CD14-positive monocyte (primary cell): ENCODE data around the gene ACTR10. TPM values are rescaled to one million over a fixed set of nuclear protein-coding genes. Genes with fewer than 3 reads are reported as not detected.

ENCODE experiments used
- DNase-seq, 3 donors: peaks; one replicate each; pipeline ENCODE4 v3.0.0-alpha.2; 2011 to 2022
- H2AFZ ChIP-seq: 2 replicates; pipeline ENCODE4 v1.6.0; 2012; ENCODE audit warnings: mild to moderate bottlenecking, low read depth, low read length, inconsistent platforms; ENCODE audit not compliant: insufficient read depth, poor library complexity, severe bottlenecking
- H3K27ac ChIP-seq, 2 donors: 1 replicate in 1 of 2; 2 replicates in 1 of 2; pipeline ENCODE4 v1.5.1; 2012 to 2013; ENCODE audit warnings: low read length in 2 of 2, control low read depth in 1 of 2, inconsistent platforms in 1 of 2, low read depth in 1 of 2, mild to moderate bottlenecking in 1 of 2
- H3K27me3 ChIP-seq, 2 donors: one replicate each; pipeline versions ENCODE4 v1.6.0 to v1.6.1; 2011 to 2013; ENCODE audit warnings: low read length in 2 of 2; ENCODE audit not compliant: control insufficient read depth in 2 of 2, insufficient read depth in 2 of 2
- H3K36me3 ChIP-seq, 2 donors: replicated peaks in 1 of 2; 1 replicate in 1 of 2; 2 replicates in 1 of 2; pipeline versions ENCODE4 v1.5.1 to v1.6.1; 2012 to 2013; ENCODE audit warnings: low read length in 2 of 2, control low read depth in 1 of 2, inconsistent platforms in 1 of 2, mild to moderate bottlenecking in 1 of 2; ENCODE audit not compliant: insufficient read depth in 2 of 2, control insufficient read depth in 1 of 2
- H3K4me1 ChIP-seq, 2 donors: 1 replicate in 1 of 2; 2 replicates in 1 of 2; pipeline versions ENCODE4 v1.5.1 to v1.6.1; 2012 to 2013; ENCODE audit warnings: low read length in 2 of 2, control low read depth in 1 of 2, inconsistent platforms in 1 of 2, mild to moderate bottlenecking in 1 of 2, moderate library complexity in 1 of 2; ENCODE audit not compliant: insufficient read depth in 2 of 2, control insufficient read depth in 1 of 2
- H3K4me2 ChIP-seq: replicated peaks from 2 replicates; pipeline ENCODE3; 2012; ENCODE audit warnings: low read length, moderate library complexity, mild to moderate bottlenecking; ENCODE audit not compliant: poor library complexity, severe bottlenecking; ENCODE audit errors: extremely low read depth
- H3K4me3 ChIP-seq, 3 experiments: fragments of 200-600 bp in 1 of 3; sonication (generic) in 1 of 3; replicated peaks in 1 of 3; 1 replicate in 2 of 3; 2 replicates in 1 of 3; pipeline ENCODE4 v1.5.1; 2011 to 2013; ENCODE audit warnings: low read length in 3 of 3, mild to moderate bottlenecking in 3 of 3, control low read depth in 2 of 3, low read depth in 2 of 3, inconsistent platforms in 1 of 3, moderate library complexity in 1 of 3
- H3K79me2 ChIP-seq: 2 replicates; pipeline ENCODE4 v1.6.0; 2012; ENCODE audit warnings: mild to moderate bottlenecking, control low read depth, inconsistent platforms, low read length, moderate library complexity; ENCODE audit not compliant: insufficient read depth
- H3K9ac ChIP-seq: 2 replicates; pipeline ENCODE4 v1.6.0; 2017; ENCODE audit warnings: low read length, mild to moderate bottlenecking; ENCODE audit not compliant: insufficient read depth, poor library complexity, severe bottlenecking
- H3K9me3 ChIP-seq, 2 donors: replicated peaks in 1 of 2; 1 replicate in 1 of 2; 2 replicates in 1 of 2; pipeline versions ENCODE4 v1.5.1 to v1.6.1; 2012 to 2013; ENCODE audit warnings: low read length in 2 of 2, control low read depth in 1 of 2; ENCODE audit not compliant: control insufficient read depth in 1 of 2, insufficient read depth in 1 of 2
- H4K20me1 ChIP-seq: 2 replicates; pipeline ENCODE4 v1.6.0; 2012; ENCODE audit warnings: mild to moderate bottlenecking, low read length, control low read depth, moderate library complexity; ENCODE audit not compliant: insufficient read depth
- H3K27ac Mint-ChIP-seq, 7 donors: one replicate each; pipeline ENCODE4 v1.8.0; 2020; ENCODE audit warnings: mild to moderate bottlenecking in 7 of 7, mixed read lengths in 7 of 7, moderate library complexity in 6 of 7, inconsistent platforms in 2 of 7
- H3K27me3 Mint-ChIP-seq, 3 donors: one replicate each; pipeline ENCODE4 v1.8.0; 2021 to 2022; ENCODE audit warnings: low read depth in 3 of 3, mild to moderate bottlenecking in 3 of 3, mixed read lengths in 3 of 3, moderate library complexity in 3 of 3, inconsistent platforms in 1 of 3
- H3K36me3 Mint-ChIP-seq, 2 donors: one replicate each; pipeline ENCODE4 v1.8.0; 2020; ENCODE audit warnings: mixed read lengths in 2 of 2, inconsistent platforms in 1 of 2, mild to moderate bottlenecking in 1 of 2
- H3K4me1 Mint-ChIP-seq: one replicate; pipeline ENCODE4 v1.8.0; 2020; ENCODE audit warnings: mild to moderate bottlenecking, mixed read lengths
- H3K4me3 Mint-ChIP-seq, 2 donors: one replicate each; pipeline ENCODE4 v1.8.0; 2020; ENCODE audit warnings: mild to moderate bottlenecking in 2 of 2, mixed read lengths in 2 of 2, moderate library complexity in 1 of 2
- H3K9me3 Mint-ChIP-seq, 7 donors: one replicate each; pipeline ENCODE4 v1.8.0; 2020 to 2022; ENCODE audit warnings: mixed read lengths in 7 of 7, mild to moderate bottlenecking in 6 of 7, moderate library complexity in 6 of 7, inconsistent platforms in 2 of 7
- CTCF ChIP-seq: fragments of 200-600 bp; IDR thresholded peaks from one replicate; pipeline ENCODE4 v1.8.0; 2022; ENCODE audit warnings: antibody characterized with exemption, mild to moderate bottlenecking
- WGBS: methylation state at CpG from one replicate; pipeline ENCODE4 v1.1.5; 2013; ENCODE audit warnings: missing lambda C conversion rate; ENCODE audit not compliant: insufficient coverage; 5-methylcytosine and 5-hydroxymethylcytosine counted together
- intact Hi-C, 2 donors: fragments of 100-400 bp; cut with micrococcal nuclease; formaldehyde crosslinking; loops; one replicate each; pipeline versions ENCODE4 v1.15.0 to v1.15.1; 2023
- polyA plus RNA-seq, 3 donors: library from polyadenylated mRNA; depleted of rRNA in 1 of 3; unstranded in 2 of 3; stranded (reverse) in 1 of 3; fragments of 300-500 nt in 2 of 3; fragments of >200 nt in 1 of 3; fragmentation: Illumina TruSeq in 2 of 3; gene quantifications; 1 replicate in 2 of 3; 2 replicates in 1 of 3; pipeline ENCODE4 v1.2.3, GENCODE V29; 2012 to 2021

ACTR10 gene
- polyA plus RNA-seq, 3 donors: 33.8 to 91.7 (median 83.3) TPM

- no peaks in the 10 kb centered on the region for H3K9me3 ChIP-seq
- peaks cover 79 to 100% of the 10 kb centered on the region in 2 donors for H3K36me3 ChIP-seq
- Mint-ChIP-seq H3K27me3 (no peaks in the 10 kb centered on the region), H3K4me3 (no peak overlapping the region), H3K27ac (peak overlapping the region in 1 of 7 donors; percentile 46), H3K9me3 (no peaks in the 10 kb centered on the region), H3K4me1 (peaks cover 4% of the 10 kb centered on the region), H3K36me3 (peaks cover 61 to 88% of the 10 kb centered on the region in 2 donors)
- H3K4me3 ChIP-seq: no peak overlapping the region
- H2AFZ ChIP-seq: no peak overlapping the region
- H3K4me2 ChIP-seq: no peak overlapping the region
- intact Hi-C loops: no loop called here
- peak overlapping the region in 1 of 2 donors; percentile 50 for H3K27ac ChIP-seq
- H3K9ac ChIP-seq: no peak overlapping the region
- no peak for DNase-seq
- peaks cover 100% of the 10 kb centered on the region for H4K20me1 ChIP-seq
- peaks cover 96% of the 10 kb centered on the region for H3K79me2 ChIP-seq
- TF ChIP-seq CTCF: no peak
- no peaks in the 10 kb centered on the region for H3K27me3 ChIP-seq
- H3K4me1 ChIP-seq: no peaks in the 10 kb centered on the region
- no CpG with 5 or more reads among the region's 4 CpGs for WGBS
Observed at GRCh38 chr14:58272588-58273372, 72.8 kb downstream of the ACTR10 start.

GRCh38 chr14:58274881-58275280 is 74.9 kb downstream of the ACTR10 start:
- Mint-ChIP-seq H3K4me3 (peak overlapping the region in 1 of 2 donors; percentile 25), H3K27ac (peak overlapping the region in 5 of 7 donors; percentile 18 to 81 (median 73)), H3K36me3 (peaks cover 60 to 87% of the 10 kb centered on the region in 2 donors), H3K9me3 (no peaks in the 10 kb centered on the region), H3K4me1 (peaks cover 4% of the 10 kb centered on the region), H3K27me3 (no peaks in the 10 kb centered on the region)
- Histone ChIP-seq H3K9me3 (no peaks in the 10 kb centered on the region), H3K9ac (no peak overlapping the region), H3K27me3 (no peaks in the 10 kb centered on the region), H3K4me2 (no peak overlapping the region), H3K27ac (peak overlapping the region in 1 of 2 donors; percentile 58), H2AFZ (no peak overlapping the region), H4K20me1 (peaks cover 98% of the 10 kb centered on the region), H3K4me1 (no peaks in the 10 kb centered on the region), H3K79me2 (peaks cover 100% of the 10 kb centered on the region), H3K4me3 (no peak overlapping the region), H3K36me3 (peaks cover 78 to 100% of the 10 kb centered on the region in 2 donors)
- no peak for DNase-seq
- intact Hi-C loops: no loop called here
- TF ChIP-seq CTCF: no peak
